NCI-H446 treated with DMSO at 0.1 percent for 48 hours (cell line): Measurements from ENCODE around the gene ACD.

Experiments used
- DNase-seq: peaks from one replicate; lab custom pipeline; 2025; lab: John Stamatoyannopoulos, UW

Gene ACD

GRCh38 chr16:67675999-67676398 is 15.9 kb upstream of the ACD start:
- DNase-seq: no peak

DNA sequence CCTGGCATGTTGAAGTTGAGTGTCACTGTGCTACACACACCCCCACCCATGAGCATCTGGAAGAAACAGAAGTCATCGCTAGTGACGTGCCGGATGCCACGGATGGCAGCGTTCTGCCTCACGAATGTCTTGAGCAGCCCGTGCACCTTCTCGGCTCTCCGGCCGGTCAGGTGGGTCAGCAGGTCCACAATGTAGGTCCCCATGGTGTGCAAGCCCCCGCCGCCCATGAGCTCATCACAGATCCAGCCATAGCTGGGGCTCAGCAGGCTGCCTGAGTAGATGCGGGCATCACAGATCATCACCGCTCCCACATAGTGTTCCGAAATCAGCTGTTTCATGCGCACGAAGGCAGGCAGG is 15.5 kb upstream of the ACD start:
- no peak for DNase-seq

DNA sequence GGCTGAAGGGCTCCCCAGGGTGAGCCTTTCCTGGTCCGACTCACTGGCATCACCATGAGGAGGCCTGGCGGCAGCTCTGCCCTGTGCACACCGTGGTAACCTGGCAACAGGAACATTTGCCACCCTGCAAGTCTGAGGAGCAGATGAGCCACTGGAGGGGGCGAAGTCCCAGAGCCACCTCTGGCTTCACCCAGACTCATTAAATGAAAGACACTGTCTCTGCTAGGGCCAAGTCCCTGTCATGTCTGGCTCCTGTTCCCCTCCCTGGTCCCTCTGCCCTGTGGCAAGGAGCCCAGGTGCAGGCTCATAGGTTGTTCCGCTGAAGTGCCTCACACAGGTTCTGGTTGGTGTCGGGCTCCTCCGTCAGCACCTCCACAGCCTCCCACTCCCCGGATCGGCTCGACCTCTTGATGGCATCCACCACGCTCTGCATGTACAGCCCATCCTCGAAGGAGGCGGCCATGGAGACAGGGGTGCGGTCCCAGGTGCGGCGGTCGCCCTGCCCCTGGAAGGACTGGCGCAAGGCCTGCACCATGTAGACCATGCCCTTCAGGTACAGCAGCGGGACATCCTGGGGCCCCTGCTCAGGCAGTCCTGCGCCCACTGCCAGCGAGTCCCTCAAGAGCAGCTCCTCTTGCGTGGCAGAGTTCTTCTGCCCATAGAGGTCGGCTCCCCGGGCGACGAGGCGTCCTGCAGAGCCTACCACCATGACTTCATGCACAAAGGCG is 15.0 kb upstream of the ACD start:
- DNase-seq: no peak

GRCh38 chr16:67673712-67674580 is 13.9 kb upstream of the ACD start:
- DNase-seq: no peak

- DNase-seq: no peak
Measured at GRCh38 chr16:67672739-67673662, 12.9 kb upstream of the ACD start.

DNA sequence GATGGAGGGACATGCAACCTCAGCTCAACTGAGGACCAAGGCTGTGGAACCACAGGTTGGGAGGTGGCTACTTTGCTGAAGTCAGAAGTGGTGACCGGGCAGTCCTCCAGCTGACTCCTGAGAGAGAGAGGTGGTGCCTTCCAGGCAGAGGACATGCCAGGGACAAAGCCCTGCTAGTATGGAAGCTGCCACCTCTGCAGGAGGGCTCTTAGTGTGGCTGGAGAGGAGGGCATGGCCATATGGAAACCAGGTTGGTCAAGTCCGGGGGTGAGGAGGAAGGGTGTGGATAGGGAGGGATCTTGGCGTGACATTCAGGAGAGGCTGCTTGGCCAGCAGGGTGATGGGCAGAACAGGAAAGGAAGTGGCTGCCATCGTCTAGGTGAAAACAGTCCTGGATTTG is 12.2 kb upstream of the ACD start:
- no peak for DNase-seq

- no peak for DNase-seq
Measured at GRCh38 chr16:67669499-67670101, 9.5 kb upstream of the ACD start.

DNA sequence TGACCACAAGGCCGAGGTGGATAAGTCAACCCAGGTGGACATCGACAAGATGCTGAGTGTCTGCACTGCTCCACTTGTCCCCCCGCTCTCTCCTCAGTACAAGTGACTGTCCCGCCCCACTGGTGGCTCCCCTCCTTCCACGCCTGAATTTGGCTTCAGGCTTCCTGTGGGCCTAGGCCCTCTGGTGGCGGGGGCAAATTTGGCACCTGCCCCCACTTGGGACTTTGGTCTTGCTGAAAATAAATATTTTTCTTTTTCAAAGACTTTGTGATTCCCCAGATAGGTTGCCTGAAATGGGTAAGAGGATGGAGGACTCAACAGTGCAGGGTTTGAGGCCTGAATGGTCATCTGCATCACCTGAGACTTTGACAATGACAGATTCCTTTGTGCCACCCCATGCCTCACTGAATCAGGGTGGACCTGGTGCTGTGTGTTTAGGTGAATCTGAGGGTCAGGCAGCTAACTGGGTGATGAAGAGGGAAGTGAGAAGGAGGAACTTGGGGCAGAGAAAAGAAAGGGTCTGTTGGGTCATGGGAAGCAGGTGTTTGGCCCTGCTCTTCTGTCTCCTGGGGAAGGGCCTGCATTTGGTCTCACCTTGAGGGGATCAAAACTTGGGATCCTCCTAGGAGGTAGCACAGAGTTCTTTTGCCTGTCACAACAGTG is 8.6 kb upstream of the ACD start:
- DNase-seq: no peak

- peak; percentile 84 for DNase-seq
Measured at GRCh38 chr16:67667817-67668494, 7.9 kb upstream of the ACD start.

DNA sequence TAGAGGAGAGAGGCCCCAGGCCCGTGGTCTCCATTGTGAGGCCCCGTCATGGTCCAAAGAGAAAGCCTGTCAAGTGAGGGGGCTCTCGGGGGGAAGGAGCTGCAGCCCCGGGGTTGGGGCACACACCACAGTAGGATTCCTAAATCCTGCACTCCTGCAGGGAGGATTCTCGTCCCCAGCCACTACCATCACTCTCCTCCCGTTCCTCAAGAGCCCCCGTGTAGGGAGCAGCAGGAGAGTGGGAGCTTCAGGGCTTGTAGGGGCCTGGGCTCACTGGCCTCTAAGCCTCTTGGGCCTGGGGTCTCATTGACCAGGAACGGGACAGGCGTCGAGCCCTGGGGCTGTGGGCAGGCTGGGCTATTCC is 7.4 kb upstream of the ACD start:
- no peak for DNase-seq

- DNase-seq: peak; percentile 12
Measured at GRCh38 chr16:67666559-67667452, 6.7 kb upstream of the ACD start, which contains the start of the genes C16orf86 and ENKD1. TSS of gene C16orf86 (plus strand) at chr16:67666814. CDS start at chr16:67666971, 157 bp downstream. TSS of gene ENKD1 (minus strand) at chr16:67666750. CDS start at chr16:67666442, 308 bp downstream.

GRCh38 chr16:67666032-67666551 is 6.0 kb upstream of the ACD start:
- DNase-seq: no peak

- DNase-seq: no peak
Measured at GRCh38 chr16:67665598-67665997, 5.5 kb upstream of the ACD start.

DNA sequence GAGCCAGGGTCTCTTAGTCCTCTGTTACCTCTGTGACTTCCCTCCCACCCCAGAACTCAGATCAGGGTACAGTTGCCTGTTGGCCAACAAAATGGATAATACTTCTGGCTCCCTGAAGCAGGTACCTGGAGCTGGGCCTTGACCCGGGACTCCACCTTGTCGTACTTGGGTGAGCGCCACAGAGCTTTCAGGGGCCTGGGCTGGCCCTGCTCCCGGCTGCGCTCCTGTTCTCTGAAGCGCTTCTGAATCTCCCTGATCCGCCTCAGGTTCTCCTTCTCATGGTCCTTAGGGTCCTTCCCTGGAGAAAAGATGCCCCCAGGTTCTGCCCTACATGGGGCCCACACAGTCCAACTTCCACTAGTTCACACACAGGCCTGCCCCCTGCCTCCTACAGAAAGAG is 4.8 kb upstream of the ACD start:
- no peak for DNase-seq

DNA sequence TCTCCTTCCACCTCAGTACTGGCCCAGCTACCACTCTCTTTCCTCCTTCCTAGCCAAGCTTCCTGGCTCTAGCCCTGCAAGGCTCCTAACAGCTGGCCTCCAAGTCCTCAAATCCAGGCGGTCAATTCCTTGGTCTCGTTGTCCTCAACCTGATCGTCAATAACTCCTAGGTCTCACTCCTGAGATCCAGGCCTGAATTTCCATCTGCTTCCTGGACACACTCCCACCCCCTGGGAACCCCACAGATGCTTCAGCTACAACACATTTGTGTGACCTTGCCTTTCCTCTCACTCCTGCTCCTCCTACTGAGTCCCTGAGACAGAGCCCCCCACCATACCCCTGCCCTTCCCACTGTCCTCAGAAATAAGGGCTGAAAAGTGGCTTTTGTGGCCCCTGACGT is 4.2 kb upstream of the ACD start:
- DNase-seq: no peak

DNA sequence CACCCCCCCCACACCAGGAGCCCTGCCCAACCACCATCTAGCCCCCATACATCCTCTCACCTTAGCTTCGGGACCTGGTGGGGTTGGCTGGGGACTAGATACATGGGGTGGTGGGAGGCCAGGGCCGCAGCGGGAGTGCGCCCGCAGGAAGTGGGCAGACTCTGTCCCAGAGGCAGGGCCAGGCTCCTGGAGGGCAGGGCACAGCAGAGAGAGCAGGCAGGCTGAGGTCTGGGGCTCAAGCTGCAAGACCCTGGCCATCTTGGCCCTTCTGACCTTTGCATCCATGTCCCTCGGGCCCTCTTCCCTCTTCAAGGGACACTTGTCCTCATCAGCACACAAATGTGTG is 3.8 kb upstream of the ACD start:
- no peak for DNase-seq

- no peak for DNase-seq
Measured at GRCh38 chr16:67663151-67663876, 3.3 kb upstream of the ACD start.

DNA sequence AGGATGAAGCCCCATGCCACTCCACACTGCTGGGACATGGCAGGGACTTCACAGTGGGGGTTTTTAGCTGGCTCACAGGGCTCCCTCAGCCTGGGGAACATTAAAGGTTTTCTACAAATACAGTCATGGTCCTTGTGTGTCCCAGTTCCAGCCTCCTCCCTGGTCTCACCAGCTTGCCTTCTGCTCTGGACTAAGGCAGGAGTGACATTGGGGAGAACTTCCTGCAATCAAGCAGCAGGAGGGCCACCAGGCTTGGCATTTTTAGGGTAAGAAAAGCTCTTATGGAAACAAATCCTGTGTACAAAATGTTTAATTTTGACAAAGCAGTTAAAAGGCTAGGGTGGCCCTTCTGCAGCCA is 2.6 kb upstream of the ACD start:
- no peak for DNase-seq
